GM18907 (cell line): ENCODE data around the gene ZPR1.
"Not testable (repeated sequence)": the region's sequence is repeated elsewhere in the genome, so short reads cannot be mapped to it uniquely, and the experiment has no call there.

Experiments used
- ATAC-seq: cut with Tn5 transposase; IDR thresholded peaks from one replicate; pipeline ENCODE4 v1.9.1; 2021; ENCODE audit warnings: mild to moderate bottlenecking, moderate library complexity; ENCODE audit not compliant: unreplicated experiment

Gene ZPR1

DNA sequence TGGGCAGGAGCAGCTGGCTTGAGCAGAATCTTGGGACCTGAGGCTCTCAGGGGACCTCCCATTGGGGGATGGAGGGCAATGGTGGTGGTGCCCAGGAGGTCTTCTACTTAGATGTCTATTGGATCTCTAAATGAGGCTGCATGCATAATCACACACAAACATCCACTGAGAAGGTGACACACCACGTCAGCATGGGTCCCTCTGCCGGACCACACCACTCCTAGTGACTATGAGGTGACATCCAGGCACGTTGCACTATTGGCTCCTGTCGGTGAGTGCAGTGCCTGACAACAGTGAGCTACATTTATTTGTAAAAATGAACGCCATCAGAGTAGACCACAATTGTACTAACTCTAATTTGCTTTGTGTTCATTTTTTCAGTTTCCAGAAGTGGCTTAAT is 37.6 kb upstream of the ZPR1 start:
- ATAC-seq: no peak

DNA sequence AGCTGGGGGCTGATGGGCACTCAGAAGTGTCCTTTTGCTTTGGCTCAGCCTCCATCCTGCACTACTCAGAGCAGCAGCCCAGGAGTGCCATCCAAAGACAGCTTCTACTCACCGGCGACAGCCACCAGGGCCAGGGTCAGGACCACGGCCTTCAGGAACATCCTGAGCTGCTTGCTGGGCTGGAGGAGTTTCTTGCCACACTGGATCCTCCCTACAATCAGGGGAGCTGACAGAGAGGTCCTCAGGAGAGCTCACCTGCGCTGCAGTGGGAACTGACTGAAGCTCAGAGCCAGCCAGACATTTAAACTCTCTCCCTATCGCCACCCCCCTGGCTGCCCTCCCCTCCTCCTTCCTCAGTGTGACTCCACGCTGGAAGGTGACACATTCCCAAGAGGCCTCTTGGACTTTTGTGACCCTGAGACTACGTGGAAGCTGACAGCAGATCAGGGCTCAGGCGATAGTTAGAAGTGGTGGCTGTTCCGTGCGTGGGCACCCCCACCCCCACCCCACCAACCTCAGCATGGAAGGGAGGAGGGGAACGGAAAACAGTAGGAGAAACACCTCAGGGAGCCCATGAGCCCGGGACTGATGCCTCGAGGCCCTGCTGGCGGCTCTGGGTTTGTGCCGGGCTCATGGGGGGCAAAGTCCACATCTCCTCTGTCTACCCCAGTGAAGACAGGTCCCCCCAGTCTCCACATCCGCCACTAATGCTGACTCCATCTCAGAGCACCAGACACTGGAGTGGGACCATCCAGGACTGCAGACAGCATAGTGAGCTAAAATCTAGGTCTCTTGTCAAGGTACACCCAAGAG is 35.4 kb upstream of the ZPR1 start, which contains the start of gene APOA4:
APOA4 (minus strand) TSS at position 274 of the 813 bp plus-strand sequence; CDS start at position 161, 113 bp downstream.
- ATAC-seq: no peak

DNA sequence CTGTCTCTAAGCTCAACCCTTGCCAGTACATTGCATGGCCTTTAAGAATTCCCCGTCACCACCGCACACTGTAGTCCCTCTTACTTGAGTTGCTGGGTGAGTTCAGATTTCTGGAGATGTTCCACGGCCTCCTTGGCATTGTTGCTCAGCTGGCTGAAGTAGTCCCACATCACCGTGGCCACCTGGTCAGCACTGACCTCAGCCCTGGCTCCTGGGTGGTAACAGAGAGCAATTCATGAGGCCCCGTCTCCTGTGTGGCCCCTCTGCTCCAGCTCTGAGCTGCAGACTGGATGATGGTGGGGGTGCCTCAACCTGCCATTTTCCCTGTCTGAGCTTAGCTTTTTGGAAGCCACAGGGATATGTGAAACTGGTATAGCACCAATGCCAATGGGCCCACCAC is 34.8 kb upstream of the ZPR1 start:
- ATAC-seq: no peak

DNA sequence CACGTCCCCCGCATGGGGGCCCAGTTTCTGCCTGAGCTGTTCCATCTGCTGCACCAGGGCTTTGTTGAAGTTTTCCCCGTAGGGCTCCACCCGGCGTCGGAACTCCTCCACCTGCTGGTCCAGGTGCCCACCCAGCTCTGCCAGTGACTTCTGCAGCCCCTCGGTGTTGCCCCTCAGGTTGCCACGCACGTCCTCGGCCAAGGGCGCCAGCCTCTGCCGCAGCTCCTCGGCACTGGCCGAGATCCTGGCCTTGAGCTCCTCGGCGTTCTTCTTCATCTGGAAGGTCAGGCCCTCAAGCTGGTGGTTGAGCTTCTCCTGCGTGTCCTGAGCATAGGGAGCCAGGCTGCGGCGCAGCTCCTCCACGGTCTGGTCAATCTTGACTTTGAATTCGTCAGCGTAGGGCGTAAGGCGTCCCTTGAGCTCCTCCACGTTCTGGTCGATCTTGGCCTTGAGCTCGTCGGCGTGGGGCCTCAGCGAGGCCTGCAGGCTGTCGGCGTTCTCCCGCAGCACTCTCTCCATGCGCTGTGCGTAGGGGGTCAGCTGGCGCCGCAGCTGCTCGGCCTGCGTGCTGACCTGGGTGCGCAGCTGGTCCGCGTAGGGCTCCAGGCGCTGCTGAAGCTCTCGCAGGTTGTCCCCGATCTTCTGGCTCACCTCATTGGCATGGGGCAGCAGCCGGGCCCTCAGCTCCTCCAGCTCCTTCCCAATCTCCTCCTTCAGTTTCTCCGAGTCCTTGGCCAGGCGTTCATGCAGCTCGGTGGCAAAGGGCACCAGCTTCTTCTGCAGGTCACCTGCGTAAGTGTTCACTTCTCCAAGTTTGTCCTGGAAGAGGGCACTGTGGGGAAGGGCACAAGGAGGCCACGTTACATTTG is 33.5 kb upstream of the ZPR1 start:
- ATAC-seq: no peak

- no peak for ATAC-seq
Measured at GRCh38 chr11:116819049-116819448, 31.2 kb upstream of the ZPR1 start.

GRCh38 chr11:116814502-116814901 is 26.7 kb upstream of the ZPR1 start:
- ATAC-seq: no peak

GRCh38 chr11:116813781-116814471 is 26.1 kb upstream of the ZPR1 start:
- no peak for ATAC-seq

- no peak for ATAC-seq
Measured at GRCh38 chr11:116813170-116813569, 25.3 kb upstream of the ZPR1 start.

DNA sequence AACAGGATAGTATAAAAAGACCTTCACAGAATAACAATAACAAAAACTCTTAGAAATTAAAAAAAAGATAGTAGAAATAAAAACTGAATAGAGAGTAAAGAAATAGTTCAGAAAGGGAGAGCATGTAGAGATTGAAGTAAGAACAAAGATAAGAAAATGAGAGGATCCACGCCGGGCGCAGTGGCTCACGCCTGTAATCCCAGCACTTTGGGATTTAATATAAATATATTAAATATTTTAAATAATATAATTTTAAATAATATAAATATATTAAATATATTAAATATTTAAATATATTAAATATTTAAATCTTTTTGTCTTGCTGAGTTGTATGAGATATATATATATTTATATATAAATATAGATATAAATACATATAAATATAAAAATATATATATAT is 24.3 kb upstream of the ZPR1 start:
- no peak for ATAC-seq

DNA sequence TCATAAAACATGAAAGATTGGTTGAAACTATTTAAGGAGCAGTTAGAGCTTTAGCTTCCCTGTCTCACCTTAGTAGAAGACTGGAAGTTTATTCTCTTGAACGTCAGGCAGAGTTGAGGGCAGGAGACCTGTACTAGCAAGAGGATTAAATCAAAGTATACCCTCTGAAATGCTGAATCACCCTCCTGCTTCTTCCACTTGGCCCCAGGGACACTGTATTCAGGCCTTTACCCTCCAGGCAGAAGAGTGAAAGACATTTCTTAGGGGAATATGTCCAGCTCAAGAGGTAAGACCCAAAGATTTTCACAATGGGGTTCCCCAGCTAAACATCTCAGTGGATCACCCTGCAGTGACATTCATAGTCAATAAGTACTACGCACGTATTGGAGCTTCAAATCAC is 23.4 kb upstream of the ZPR1 start:
- no peak for ATAC-seq

GRCh38 chr11:116808262-116809175 is 20.7 kb upstream of the ZPR1 start:
- no peak for ATAC-seq

DNA sequence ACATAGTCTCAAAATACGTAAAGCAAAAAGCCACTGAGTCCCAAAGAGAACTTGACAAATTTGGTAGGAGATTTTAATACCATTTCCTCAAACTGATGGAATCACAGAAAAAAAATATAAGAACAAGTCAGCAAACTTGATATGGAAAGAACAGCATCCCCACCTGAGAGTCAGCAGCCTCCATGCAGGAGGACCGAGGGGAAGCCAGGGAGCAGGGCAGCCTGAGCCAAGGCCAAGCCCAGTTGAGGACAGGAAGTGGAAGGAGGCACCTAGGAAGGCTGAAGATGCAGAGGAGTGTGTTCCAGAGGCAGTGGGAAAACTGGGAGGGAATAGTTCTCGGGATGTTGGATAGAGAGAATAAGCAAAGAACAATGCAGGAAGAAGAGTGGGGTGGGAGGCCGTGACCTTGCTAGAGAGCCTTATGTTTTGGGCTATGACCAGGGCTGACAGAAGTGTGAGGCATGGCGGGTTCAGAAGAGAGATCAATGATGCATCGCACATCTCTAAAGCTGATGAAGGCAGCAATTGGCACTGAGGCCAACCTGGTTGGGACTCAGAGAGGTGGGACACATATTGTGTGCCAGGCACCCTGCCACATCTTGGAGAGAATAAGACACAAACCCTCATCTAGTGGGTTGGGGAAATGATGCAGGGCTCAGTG is 19.9 kb upstream of the ZPR1 start:
- ATAC-seq: no peak

DNA sequence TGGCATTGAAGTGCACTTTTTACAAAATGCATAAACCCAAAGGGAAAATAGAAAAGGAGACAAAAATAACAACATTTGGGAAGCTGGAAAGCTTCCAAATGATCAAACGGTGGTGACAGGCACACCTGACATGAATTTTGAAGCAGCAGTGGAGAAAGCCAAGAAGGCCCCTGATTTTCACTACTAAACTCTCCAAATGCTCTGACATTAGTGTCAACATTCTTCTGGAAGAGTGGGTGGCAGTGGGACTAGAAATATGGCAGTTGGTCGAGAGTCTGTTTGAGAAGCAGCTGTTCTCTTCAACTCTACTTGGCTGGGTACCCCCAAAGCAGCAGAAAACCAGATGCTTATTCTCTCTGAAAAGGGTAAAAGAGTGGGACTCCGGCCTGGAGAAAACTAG is 16.2 kb upstream of the ZPR1 start:
- no peak for ATAC-seq

GRCh38 chr11:116801662-116802061 is 13.8 kb upstream of the ZPR1 start:
- not testable (repeated sequence) for ATAC-seq

- ATAC-seq: no peak
Measured at GRCh38 chr11:116800610-116801009, 12.8 kb upstream of the ZPR1 start.

DNA sequence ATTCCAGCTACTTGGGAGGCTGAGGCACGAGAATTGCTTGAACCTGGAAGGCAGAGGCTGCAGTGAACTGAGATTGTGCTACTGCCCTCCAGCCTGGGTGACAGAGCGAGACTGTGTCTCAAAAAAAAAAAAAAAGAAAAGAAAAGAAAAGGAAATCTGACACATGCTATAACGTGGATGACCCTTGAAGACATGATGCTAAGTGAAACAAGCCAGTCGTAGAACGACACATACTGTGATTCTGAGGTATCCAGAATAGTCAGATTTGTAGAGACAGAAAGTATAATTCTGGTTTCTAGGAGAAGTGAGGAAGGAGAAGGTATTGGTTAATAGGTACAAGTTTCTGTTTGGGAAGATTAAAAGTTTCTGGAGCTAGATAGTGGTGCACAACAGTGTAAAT is 10.5 kb upstream of the ZPR1 start:
- ATAC-seq: no peak

DNA sequence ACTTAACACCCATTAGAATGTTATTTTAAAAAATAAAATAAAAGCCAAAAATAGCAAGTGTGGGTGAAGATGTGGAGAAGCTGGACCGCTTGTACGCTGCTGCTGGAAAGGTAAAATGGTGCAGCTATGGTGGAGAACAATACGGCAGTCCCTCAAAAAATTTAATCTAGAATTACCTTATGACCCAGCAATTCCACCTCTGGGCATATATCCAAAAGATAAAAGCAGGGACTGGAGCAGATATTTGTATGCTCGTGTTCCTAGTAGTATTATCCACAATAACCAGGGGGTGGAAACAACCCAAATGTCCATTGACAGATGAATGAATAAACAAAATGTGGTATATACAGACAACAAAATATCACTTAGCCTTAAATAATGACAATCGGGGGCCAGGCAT is 10.0 kb upstream of the ZPR1 start:
- no peak for ATAC-seq

DNA sequence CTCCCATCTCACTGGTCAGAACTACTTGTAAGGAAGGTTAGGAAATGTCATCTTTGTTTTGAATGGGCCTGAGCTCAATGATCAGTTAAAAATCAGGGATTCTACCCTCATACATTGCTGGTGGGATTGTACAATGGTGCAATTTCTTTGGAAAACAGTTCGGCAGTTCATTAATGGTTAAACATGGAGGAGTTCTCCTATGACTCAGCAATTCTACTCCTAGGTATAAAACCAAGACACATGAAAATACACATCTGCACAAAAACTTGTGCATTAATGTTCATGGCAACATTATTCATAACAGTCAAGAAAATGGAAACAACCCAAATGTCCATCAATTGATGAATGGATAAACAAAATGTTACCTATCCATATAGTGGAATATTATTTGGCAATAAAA is 8.7 kb upstream of the ZPR1 start:
- no peak for ATAC-seq

- ATAC-seq: no peak
Measured at GRCh38 chr11:116794851-116795250, 7.0 kb upstream of the ZPR1 start.

GRCh38 chr11:116793772-116794097 is 5.9 kb upstream of the ZPR1 start:
- no peak for ATAC-seq
